Astrocyte of the hippocampus (primary cell): Measurements from ENCODE around the gene PKD1.
A peak's percentile ranks its signal among the peaks of the same experiment; 100 is the strongest.
"Not testable (repeated sequence)": the region's sequence is repeated elsewhere in the genome, so short reads cannot be mapped to it uniquely, and the experiment has no call there.

Experiments
- DNase-seq: peaks from one replicate; pipeline ENCODE4 v3.0.0; 2011; ENCODE audit warnings: low read depth, low spot score

The PKD1 gene

DNA sequence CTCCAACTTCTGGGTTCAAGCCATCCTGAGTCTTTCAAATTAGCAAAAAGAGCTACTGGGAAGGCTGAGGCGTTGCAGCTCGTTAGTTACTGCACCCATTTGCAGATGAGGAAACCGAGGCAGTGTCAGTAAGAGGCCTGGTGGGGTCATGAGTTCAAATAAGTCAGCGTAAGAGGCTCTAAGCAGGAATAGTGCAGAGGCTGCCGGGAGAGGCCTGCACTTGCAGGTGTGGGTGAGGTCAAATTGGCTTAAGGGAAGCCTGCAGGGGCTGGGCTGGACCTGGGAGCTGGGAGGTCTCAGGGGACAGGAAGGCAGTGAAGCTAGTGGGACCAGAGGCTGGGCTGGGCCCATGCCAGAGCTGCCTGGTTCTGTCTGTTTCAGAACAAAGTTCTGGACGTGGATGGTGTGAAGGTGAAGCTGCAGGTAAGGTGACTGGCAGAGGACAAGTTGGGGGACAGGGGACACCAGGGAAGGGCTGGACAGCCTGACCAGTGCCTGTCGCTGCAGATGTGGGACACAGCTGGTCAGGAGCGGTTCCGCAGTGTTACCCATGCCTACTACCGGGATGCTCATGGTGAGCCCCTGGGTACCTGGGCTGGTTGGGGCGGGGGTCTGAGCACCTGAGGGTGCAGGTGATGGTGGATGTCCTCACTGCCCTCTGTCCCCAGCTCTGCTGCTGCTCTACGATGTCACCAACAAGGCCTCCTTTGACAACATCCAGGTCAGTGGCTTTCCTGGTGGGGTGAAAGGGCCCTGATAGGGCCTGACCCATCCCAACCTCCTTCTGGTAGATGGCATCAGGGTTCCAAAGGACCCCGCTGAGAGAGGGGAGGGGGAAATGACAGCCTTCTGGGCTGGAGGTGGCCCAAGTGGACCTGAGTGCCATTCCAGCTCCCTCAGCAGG lies 15.7 kb upstream of the PKD1 start:
- peak; percentile 2 for DNase-seq

DNA sequence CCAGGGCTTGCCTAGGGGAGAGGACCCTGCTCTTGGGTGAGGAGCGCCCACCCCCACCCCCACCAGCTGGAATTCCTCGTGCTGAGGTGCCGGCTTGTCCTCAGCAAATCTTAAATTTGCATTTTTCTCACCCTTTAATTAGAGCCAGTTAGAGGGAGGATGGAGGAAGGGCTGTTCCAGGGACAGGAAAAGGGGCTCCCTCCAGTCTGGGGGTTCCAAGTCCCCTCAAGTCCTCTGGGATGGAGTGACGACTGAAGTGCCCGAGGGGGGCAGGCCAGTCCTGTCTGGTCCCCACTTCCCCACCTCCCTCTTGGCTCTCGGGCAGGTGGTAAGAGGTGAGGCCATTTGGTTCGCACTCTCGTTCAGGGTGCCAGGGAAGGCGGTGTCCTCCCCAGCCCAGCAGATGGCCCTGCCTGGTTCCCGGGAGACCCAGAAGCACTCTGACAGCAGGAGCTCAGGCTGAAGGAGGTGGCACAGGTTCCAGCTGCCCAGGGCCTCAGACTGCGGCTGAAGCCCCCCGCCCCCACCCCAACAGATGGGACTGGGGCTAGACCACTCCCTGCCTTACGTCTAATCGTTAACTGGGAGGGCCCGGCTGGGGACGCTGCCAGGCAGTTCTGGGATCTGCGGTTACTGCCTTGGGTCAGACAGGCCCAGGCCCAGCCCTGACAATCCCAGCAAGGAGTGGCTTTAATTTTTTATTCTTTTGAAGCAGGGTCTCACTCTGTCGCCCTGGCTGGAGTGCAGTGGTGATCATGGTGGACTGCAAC lies 14.9 kb upstream of the PKD1 start:
- peak; percentile 48 for DNase-seq

GRCh38 chr16:2149630-2150417 lies 14.1 kb upstream of the PKD1 start:
- peak; percentile 16 for DNase-seq

DNA sequence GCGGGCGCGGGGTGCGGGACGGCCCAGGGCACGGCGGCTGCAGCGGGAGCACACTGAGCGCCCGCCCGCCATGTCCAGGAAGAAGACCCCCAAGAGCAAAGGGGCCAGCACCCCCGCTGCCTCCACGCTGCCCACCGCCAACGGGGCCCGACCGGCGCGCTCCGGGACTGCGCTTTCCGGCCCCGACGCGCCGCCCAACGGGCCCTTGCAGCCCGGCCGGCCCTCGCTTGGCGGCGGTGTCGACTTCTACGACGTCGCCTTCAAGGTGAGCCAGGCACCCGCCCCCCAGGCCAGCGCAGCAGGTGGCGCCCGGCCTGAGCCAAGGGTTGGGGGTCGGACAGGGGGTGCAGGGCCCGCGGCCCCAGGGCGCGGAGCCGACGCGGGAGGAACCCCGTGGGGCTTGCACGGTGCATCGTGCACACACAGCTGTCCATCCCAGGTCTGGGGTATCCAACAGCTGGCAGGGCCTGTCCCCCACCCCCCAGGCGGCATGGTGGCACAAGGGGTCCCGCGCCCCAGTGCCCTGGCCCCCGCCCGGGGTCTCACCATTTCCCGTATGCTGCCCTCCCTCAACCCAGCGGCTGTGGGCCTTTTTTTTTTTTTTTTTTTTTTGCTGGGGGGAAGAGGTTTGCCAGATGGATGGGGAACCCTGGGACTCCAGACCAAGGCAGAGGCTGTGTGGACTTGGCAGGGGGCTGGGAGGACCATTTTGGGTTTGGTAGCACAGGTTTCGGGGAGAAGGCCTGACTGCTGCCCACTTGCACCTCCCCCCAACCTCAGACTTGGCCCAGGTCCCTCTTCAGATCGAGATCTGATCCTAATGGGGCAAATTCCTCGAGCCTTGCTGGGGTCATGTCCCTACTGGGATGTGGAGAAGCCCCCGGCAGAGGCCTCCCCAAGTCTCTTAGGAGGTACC lies 13.3 kb upstream of the PKD1 start:
- DNase-seq = peak; percentile 40

DNA sequence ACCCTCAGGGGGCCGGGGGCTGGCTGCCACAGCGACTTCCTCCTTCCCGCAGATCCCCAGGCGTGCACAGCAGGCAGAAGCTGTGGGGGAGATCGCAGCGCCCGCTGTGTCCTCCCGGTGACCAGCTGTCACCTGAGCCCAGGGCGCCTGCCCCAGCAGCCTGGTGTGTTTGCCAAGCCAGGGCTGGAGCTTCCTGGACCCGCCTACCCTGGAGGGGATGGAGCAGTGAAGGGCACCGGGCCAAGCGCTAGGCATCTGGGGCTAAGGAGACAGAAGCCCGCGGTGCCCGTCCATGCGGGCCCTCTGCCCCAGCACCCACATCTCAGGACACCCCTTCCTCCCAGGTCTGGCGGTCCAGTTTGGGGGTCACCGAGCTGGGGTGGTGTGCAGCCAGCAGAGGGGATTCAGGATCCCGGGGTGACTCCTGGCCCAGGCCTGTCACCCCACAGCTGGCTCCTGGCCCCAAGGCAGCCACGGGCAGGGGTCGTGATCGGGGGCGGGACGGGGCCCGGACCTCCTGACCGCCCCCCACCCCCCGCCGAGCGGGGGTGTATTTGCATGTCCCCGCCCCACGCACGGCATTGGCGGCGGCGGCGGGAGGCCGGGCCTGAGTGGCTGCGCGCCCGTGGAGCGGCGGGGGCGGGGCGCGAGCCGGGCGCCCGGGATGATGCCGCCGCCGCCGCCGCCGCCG lies 12.4 kb upstream of the PKD1 start, which contains the start of gene RAB26:
TSS of gene RAB26 (plus strand) at position 645 of the 691 bp plus-strand sequence. CDS start 159 bp downstream, outside the sequence.
- DNase-seq = peak; percentile 82

- no peak for DNase-seq
Measured at GRCh38 chr16:2147378-2147777, 11.7 kb upstream of the PKD1 start.

GRCh38 chr16:2145843-2146242 lies 10.1 kb upstream of the PKD1 start:
- no peak for DNase-seq

DNA sequence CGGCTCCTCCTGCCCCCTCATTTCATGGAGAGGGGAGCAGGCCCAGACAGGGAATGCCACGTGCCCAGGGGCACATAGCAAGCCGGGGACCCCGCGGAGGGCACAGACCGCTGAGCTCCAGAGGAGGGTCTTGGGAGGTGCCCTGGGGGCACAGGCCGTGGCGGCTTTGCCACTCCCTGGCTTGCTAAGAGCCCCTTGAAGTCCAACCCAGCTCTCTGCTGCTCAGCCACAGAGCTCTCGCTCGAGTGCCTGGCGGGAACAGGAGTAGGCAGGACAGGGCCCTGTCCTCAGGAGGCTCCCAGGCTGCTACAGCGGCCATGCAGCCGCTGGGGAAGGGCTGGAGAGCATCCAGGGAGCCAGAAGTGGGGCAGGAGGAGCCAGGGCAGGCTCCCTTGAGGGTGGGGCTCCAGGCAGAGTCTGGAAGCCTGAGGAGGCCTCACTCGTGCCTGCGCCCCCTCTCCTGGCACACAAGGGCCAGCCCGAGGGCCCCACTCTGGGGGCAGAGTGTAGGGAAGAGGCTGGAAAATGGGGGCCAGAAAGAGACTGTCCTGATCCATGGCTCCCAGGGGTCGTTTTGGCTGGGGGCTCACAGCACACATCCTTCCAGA lies 8.3 kb upstream of the PKD1 start:
- DNase-seq = no peak

- DNase-seq = no peak
Measured at GRCh38 chr16:2142942-2143877, 7.5 kb upstream of the PKD1 start.

- DNase-seq = peak; percentile 41
Measured at GRCh38 chr16:2135071-2135470, 627 bp downstream of the PKD1 start.

DNA sequence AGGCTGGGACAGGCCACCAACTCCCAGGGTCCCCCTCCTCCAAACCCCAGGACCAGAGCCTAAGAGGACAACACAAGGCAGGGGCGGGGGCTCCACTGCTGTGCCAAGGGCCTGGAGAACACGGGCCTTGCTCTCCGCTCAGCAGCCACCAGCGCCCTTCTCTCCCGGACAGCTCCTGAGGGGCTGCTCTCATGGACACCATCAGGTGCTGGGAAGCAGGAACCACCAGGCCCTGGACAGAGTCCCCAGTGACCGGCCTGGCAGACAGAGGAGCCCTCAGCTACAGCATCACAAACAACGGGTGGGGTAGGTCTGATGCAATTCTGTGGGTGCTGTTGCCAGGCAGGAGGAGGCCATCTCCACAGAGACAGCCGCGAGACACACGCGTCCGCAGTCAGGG lies 1.9 kb downstream of the PKD1 start:
- DNase-seq = not testable (repeated sequence)

DNA sequence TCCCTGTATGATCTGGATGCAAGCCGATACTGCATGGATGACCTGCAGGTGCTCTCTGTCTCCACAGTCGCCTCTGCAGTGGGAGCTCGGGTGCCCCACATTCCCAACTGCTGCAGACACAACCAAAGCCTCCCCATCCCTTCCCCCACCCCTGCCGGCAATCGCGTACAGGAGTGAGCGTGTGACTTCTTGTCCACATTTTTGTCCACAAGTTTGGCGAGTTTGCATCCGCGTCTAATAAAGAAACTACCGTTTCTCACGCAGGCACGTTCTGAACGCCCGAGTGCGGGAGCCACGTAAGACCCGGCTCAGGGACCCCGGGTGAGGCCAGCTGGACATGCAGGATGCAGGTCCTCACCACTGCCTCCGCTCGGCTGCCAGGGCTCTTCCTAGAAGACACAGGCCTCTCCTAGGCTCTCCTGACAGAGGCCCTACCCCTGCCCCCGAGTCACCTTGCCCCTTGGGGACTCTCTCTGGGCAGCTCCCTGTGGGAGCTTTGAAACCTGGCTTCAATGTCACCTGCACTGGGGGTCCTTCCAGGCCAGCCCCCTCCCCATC lies 5.7 kb downstream of the PKD1 start:
- not testable (repeated sequence) for DNase-seq

GRCh38 chr16:2129251-2129650 lies 6.4 kb downstream of the PKD1 start:
- not testable (repeated sequence) for DNase-seq

GRCh38 chr16:2127630-2128280 lies 7.9 kb downstream of the PKD1 start:
- DNase-seq = peak; percentile 48

DNA sequence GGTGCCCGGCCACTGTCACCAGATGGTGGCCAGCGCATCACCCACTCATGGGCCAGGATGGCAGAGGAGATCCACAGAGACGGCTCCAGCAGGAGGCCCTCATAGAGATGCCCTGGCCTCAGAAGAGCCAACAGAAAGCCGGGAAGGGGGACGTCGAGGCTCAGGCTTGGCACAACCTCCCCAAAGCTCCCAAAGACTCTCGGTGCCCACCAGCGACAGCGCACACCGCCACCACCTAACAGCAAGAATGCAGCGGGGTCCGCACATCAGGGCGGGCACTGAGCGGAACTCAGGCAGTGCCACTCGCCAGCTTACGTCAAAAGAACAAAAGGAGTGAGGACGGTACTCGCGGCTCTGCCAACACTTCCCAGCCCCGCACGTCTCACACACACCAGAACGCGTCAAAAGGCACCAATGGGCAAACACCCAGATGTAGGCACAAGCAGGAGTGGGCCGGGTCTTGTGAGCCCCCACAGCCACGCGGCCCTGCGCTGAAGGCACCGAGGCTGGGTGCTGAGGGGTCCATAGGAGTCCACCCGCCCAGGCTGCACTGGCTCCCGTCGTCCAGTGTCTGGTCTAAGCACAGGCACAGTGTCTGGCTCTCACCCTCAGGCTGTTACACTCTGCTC lies 8.7 kb downstream of the PKD1 start:
- DNase-seq = not testable (repeated sequence)

DNA sequence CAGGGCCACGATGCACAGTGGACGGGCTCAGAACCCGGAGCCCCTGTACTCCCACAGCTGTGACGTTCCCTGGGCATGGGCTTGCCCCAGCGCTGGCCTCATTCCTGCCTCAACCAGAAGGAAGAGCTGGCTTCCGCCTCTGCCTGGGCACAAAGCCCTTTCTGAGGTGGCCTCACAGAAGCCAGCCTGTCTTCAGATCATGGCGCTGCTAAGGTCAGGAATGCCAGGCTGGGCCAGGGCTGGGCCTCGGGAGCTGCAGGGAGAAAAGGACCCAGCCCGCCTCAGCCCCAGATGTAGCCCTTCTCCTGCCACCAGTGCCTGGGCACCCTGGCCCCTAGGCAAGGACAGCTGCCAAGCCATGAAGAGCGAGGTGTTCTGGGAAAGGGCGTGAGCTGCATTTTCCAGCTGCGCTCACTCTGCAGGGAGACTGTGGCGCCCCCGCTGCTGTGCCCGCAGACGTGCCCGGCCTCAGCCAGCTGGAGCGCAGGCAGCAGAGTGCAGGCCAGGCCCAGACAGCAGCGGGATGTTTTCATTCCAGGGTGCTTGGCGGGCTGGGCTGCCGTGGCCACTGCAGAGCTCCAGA lies 9.4 kb downstream of the PKD1 start:
- DNase-seq = peak; percentile 70

DNA sequence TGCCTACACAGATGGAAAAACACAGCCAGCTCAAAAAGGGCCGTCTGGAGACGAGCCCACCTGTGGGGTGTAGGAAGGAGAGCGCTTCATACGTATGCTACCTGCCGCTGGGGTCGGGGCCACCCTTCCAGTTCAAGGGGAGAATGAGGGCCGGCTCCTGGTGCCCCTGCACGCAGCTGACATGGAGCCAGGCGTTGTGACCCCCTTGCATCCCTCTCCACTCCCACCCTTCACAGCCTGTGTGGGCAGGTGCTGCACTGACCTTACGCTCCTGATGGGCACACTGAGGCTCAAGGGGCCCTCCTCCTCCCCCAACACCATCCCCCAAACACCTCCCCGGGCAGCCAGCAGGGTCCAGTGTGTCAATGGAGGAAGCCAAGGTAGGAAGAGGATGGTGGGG lies 10.1 kb downstream of the PKD1 start:
- not testable (repeated sequence) for DNase-seq
